WTC11 (cell line): Measurements from ENCODE around the gene PRKCE. TPM values are rescaled to one million over a fixed set of nuclear protein-coding genes. Genes with fewer than 3 reads are reported as not detected.

Experiments used
- ATAC-seq: fragments of 200-7000 bp; cut with Tn5 transposase; 2 replicates; pipeline ENCODE4 v1.10.0; 2021; ENCODE audit warnings: mild to moderate bottlenecking, moderate library complexity
- CTCF ChIA-PET: fragments of 300-600 bp; sonication (Branson Sonifier 250); formaldehyde crosslinking; loops from one replicate; lab custom pipeline; 2021; ENCODE audit warnings: antibody characterized with exemption; lab: Charles Lee
- POLR2A ChIA-PET: fragments of 350-600 bp; sonication (Branson Sonifier 250); formaldehyde crosslinking; loops from one replicate; lab custom pipeline; 2021; ENCODE audit warnings: antibody characterized with exemption; lab: Charles Lee
- DNase-seq: peaks from one replicate; pipeline ENCODE4 v3.0.0; 2021; ENCODE audit warnings: low spot score
- H3K27ac Mint-ChIP-seq: 2 replicates; pipeline ENCODE4 v1.8.0; 2021; ENCODE audit warnings: mixed read lengths
- H3K27me3 Mint-ChIP-seq: 2 replicates; pipeline ENCODE4 v1.8.0; 2021; ENCODE audit warnings: low read depth, mild to moderate bottlenecking, moderate library complexity, mixed read lengths
- H3K36me3 Mint-ChIP-seq: 2 replicates; pipeline ENCODE4 v1.8.0; 2021; ENCODE audit warnings: mixed read lengths
- H3K4me1 Mint-ChIP-seq: 2 replicates; pipeline ENCODE4 v1.8.0; 2022; ENCODE audit warnings: mixed read lengths
- H3K4me3 Mint-ChIP-seq: 2 replicates; pipeline ENCODE4 v1.8.0; 2021; ENCODE audit warnings: mild to moderate bottlenecking, moderate library complexity, mixed read lengths
- H3K9me3 Mint-ChIP-seq: 2 replicates; pipeline ENCODE4 v1.8.0; 2021; ENCODE audit warnings: mixed read lengths
- ATF1 ChIP-seq: sonication (generic); formaldehyde crosslinking; IDR thresholded peaks from 2 replicates; pipeline ENCODE4 v1.8.1; 2023; ENCODE audit warnings: mild to moderate bottlenecking, moderate library complexity, missing genetic modification reagents
- ESRRA ChIP-seq: sonication (generic); formaldehyde crosslinking; IDR thresholded peaks from 2 replicates; pipeline ENCODE4 v1.8.1; 2022; ENCODE audit warnings: mild to moderate bottlenecking, missing genetic modification reagents, borderline replicate concordance
- FOXP1 ChIP-seq: sonication (generic); formaldehyde crosslinking; IDR thresholded peaks from 2 replicates; pipeline ENCODE4 v1.8.0; 2022; ENCODE audit warnings: missing genetic modification reagents, mild to moderate bottlenecking, moderate library complexity, borderline replicate concordance
- JAZF1 ChIP-seq: fragments of 250-450 bp; sonication (Bioruptor Pico); IDR thresholded peaks from 2 replicates; pipeline ENCODE4 v1.9.0; 2021; ENCODE audit warnings: moderate library complexity, mild to moderate bottlenecking, inconsistent platforms
- KAT7 ChIP-seq: sonication (generic); formaldehyde crosslinking; IDR thresholded peaks from 2 replicates; pipeline ENCODE4 v1.8.1; 2023; ENCODE audit warnings: missing genetic modification reagents, mild to moderate bottlenecking, borderline replicate concordance
- MLX ChIP-seq: sonication (generic); formaldehyde crosslinking; IDR thresholded peaks from 2 replicates; pipeline ENCODE4 v1.8.1; 2023; ENCODE audit warnings: mild to moderate bottlenecking, missing genetic modification reagents, moderate library complexity
- NFE2L1 ChIP-seq: sonication (generic); formaldehyde crosslinking; IDR thresholded peaks from 2 replicates; pipeline ENCODE4 v1.8.1; 2023; ENCODE audit warnings: missing genetic modification reagents
- NR3C1 ChIP-seq: sonication (generic); formaldehyde crosslinking; conservative IDR thresholded peaks from 2 replicates; pipeline ENCODE4 v1.8.1; 2023; ENCODE audit warnings: low read depth, mild to moderate bottlenecking, missing genetic modification reagents
- RELA ChIP-seq: sonication (generic); formaldehyde crosslinking; IDR thresholded peaks from 2 replicates; pipeline ENCODE4 v1.8.1; 2022; ENCODE audit warnings: missing genetic modification reagents, mild to moderate bottlenecking, borderline replicate concordance
- ZBTB21 ChIP-seq: sonication (generic); formaldehyde crosslinking; IDR thresholded peaks from 2 replicates; pipeline ENCODE4 v1.8.1; 2023; ENCODE audit warnings: mild to moderate bottlenecking, missing genetic modification reagents, borderline replicate concordance
- ZNF219 ChIP-seq: sonication (generic); formaldehyde crosslinking; IDR thresholded peaks from 2 replicates; pipeline ENCODE4 v1.8.0; 2023; ENCODE audit warnings: missing genetic modification reagents, mild to moderate bottlenecking, borderline replicate concordance
- ZNF416 ChIP-seq: fragments of 250-450 bp; sonication (Bioruptor Pico); IDR thresholded peaks from 2 replicates; pipeline ENCODE4 v1.9.0; 2021; ENCODE audit warnings: mild to moderate bottlenecking, inconsistent platforms
- total RNA-seq: library from RNA; stranded (reverse); gene quantifications from 3 replicates; pipeline ENCODE4 v1.2.3, GENCODE V29; 2021
- TF ChIP-seq, protein P1 (sequence below): sonication (generic); formaldehyde crosslinking; IDR thresholded peaks from 2 replicates; pipeline ENCODE4 v1.8.1; 2023; ENCODE audit warnings: mild to moderate bottlenecking, missing genetic modification reagents, moderate library complexity
- TF ChIP-seq, protein P2 (sequence below): sonication (generic); formaldehyde crosslinking; IDR thresholded peaks from 2 replicates; pipeline ENCODE4 v1.8.0; 2023; ENCODE audit warnings: missing genetic modification reagents, mild to moderate bottlenecking, borderline replicate concordance
- TF ChIP-seq, protein P3 (sequence below): sonication (generic); formaldehyde crosslinking; IDR thresholded peaks from 2 replicates; pipeline ENCODE4 v1.8.0; 2022; ENCODE audit warnings: mild to moderate bottlenecking, missing genetic modification reagents
- TF ChIP-seq, protein P4 (sequence below): fragments of 250-450 bp; sonication (Bioruptor Pico); IDR thresholded peaks from 2 replicates; pipeline ENCODE4 v1.8.0; 2021; ENCODE audit warnings: mild to moderate bottlenecking
- TF ChIP-seq, protein P5 (sequence below): sonication (generic); formaldehyde crosslinking; IDR thresholded peaks from 2 replicates; pipeline ENCODE4 v1.8.0; 2022; ENCODE audit warnings: mild to moderate bottlenecking, missing genetic modification reagents

The PRKCE gene
- total RNA-seq, 1 experiment from 2014 or later = 5.8 TPM

DNA sequence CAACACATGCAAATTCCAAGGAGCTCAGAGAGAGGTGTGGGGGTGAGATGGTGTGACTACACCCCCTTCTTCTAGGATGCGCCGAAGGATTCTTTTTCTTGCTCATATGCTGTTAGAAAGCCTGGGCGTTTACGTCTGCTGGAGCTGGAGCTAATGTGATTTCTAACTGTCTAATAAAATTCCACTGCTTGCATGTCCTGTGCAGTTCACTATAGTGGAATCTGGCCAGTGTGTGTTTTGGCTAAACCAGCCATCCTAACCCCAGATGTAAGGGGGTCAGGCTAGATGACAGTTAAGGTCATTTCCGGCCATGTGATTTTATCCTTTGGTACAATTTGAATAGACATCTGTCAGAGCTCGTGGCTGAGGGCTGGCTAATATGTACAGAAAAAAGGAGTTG is 194.1 kb downstream of the PRKCE start (continued):
- TF ChIP-seq, protein P1, sequence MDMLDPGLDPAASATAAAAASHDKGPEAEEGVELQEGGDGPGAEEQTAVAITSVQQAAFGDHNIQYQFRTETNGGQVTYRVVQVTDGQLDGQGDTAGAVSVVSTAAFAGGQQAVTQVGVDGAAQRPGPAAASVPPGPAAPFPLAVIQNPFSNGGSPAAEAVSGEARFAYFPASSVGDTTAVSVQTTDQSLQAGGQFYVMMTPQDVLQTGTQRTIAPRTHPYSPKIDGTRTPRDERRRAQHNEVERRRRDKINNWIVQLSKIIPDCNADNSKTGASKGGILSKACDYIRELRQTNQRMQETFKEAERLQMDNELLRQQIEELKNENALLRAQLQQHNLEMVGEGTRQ (CRISPR knock-in tag) = no peak
- no peak for TF ChIP-seq ZNF219 (CRISPR knock-in tag)
- no peak for TF ChIP-seq FOXP1 (CRISPR knock-in tag)
- TF ChIP-seq ATF1 (CRISPR knock-in tag) = no peak
- TF ChIP-seq KAT7 (CRISPR knock-in tag) = no peak
- no peak for TF ChIP-seq JAZF1 (CRISPR knock-in tag)
- TF ChIP-seq NFE2L1 (CRISPR knock-in tag) = no peak
- TF ChIP-seq, protein P2, sequence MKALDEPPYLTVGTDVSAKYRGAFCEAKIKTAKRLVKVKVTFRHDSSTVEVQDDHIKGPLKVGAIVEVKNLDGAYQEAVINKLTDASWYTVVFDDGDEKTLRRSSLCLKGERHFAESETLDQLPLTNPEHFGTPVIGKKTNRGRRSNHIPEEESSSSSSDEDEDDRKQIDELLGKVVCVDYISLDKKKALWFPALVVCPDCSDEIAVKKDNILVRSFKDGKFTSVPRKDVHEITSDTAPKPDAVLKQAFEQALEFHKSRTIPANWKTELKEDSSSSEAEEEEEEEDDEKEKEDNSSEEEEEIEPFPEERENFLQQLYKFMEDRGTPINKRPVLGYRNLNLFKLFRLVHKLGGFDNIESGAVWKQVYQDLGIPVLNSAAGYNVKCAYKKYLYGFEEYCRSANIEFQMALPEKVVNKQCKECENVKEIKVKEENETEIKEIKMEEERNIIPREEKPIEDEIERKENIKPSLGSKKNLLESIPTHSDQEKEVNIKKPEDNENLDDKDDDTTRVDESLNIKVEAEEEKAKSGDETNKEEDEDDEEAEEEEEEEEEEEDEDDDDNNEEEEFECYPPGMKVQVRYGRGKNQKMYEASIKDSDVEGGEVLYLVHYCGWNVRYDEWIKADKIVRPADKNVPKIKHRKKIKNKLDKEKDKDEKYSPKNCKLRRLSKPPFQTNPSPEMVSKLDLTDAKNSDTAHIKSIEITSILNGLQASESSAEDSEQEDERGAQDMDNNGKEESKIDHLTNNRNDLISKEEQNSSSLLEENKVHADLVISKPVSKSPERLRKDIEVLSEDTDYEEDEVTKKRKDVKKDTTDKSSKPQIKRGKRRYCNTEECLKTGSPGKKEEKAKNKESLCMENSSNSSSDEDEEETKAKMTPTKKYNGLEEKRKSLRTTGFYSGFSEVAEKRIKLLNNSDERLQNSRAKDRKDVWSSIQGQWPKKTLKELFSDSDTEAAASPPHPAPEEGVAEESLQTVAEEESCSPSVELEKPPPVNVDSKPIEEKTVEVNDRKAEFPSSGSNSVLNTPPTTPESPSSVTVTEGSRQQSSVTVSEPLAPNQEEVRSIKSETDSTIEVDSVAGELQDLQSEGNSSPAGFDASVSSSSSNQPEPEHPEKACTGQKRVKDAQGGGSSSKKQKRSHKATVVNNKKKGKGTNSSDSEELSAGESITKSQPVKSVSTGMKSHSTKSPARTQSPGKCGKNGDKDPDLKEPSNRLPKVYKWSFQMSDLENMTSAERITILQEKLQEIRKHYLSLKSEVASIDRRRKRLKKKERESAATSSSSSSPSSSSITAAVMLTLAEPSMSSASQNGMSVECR = no peak
- no peak for TF ChIP-seq ZBTB21 (CRISPR knock-in tag)
- TF ChIP-seq MLX (CRISPR knock-in tag) = no peak
- TF ChIP-seq ZNF416 (CRISPR knock-in tag) = no peak
- TF ChIP-seq, protein P3, sequence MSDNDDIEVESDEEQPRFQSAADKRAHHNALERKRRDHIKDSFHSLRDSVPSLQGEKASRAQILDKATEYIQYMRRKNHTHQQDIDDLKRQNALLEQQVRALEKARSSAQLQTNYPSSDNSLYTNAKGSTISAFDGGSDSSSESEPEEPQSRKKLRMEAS (CRISPR knock-in tag) = no peak
- TF ChIP-seq, protein P4, sequence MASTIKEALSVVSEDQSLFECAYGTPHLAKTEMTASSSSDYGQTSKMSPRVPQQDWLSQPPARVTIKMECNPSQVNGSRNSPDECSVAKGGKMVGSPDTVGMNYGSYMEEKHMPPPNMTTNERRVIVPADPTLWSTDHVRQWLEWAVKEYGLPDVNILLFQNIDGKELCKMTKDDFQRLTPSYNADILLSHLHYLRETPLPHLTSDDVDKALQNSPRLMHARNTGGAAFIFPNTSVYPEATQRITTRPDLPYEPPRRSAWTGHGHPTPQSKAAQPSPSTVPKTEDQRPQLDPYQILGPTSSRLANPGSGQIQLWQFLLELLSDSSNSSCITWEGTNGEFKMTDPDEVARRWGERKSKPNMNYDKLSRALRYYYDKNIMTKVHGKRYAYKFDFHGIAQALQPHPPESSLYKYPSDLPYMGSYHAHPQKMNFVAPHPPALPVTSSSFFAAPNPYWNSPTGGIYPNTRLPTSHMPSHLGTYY = no peak
- no peak for TF ChIP-seq ESRRA (CRISPR knock-in tag)

DNA sequence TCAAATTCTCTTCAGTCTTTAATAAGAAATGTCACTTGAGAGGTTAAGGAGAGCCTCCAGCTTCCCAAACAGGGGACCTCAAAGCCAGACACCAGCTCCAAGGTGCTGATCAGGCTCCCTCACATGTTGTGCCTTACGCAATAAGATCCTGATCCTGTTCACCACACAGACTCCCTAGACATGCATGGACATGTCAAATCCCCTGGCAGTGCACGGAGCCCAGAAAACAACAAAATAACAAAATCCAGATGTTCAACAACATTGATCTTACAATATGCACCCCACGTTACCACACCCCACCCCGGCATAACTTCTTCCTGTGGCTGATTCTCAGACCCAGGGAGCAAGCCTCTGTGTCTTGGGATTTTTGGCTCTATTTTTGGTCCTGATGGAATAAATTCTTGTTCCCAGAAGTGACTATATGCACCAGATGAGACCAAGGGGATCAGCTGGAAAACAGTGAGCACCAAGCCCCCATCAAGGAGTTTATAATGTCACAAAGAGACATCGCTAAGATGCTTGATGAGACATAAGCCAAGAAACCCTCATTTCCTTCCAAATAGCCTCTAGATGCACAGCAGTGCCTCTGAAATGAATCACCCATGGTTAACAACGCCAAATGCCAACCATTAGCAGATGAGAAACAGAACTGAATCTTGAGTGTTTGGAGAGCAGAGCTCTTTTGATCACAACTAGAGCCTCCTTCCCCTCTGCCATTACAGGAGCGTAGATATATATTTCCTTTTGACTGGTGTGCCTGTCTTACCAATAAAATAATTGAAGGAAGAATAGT is 198.2 kb downstream of the PRKCE start:
- no peak overlapping the region for H3K27ac Mint-ChIP-seq
- ATAC-seq = no peak
- CTCF ChIA-PET = no interaction called here

More for the DNA sequence above, 198.2 kb downstream of the PRKCE start:
- TF ChIP-seq, protein P4 = no peak
- TF ChIP-seq RELA (no peak), ZNF219 (CRISPR knock-in tag) (no peak), NR3C1 (no peak)
- TF ChIP-seq, protein P5, sequence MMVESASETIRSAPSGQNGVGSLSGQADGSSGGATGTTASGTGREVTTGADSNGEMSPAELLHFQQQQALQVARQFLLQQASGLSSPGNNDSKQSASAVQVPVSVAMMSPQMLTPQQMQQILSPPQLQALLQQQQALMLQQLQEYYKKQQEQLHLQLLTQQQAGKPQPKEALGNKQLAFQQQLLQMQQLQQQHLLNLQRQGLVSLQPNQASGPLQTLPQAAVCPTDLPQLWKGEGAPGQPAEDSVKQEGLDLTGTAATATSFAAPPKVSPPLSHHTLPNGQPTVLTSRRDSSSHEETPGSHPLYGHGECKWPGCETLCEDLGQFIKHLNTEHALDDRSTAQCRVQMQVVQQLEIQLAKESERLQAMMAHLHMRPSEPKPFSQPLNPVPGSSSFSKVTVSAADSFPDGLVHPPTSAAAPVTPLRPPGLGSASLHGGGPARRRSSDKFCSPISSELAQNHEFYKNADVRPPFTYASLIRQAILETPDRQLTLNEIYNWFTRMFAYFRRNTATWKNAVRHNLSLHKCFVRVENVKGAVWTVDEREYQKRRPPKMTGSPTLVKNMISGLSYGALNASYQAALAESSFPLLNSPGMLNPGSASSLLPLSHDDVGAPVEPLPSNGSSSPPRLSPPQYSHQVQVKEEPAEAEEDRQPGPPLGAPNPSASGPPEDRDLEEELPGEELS (CRISPR knock-in tag) = no peak
- no peaks in the 10 kb centered on the region for H3K36me3 Mint-ChIP-seq
- no peak for DNase-seq
- peaks cover 13% of the 10 kb centered on the region for H3K4me1 Mint-ChIP-seq
- H3K4me3 Mint-ChIP-seq = no peak overlapping the region
- H3K27me3 Mint-ChIP-seq = no peaks in the 10 kb centered on the region; the same call in 1 of the 2 replicates
- peaks cover 4% of the 10 kb centered on the region for H3K9me3 Mint-ChIP-seq
- POLR2A ChIA-PET = no interaction called here
